GM19023 (cell line): ENCODE results near the gene EPX.
"Not testable (repeated sequence)": the region's sequence is repeated elsewhere in the genome, so short reads cannot be mapped to it uniquely, and the experiment has no call there.

ENCODE experiments used
- ATAC-seq: cut with Tn5 transposase; IDR thresholded peaks from one replicate; pipeline ENCODE4 v1.9.1; 2021; ENCODE audit warnings: mild to moderate bottlenecking, moderate library complexity; ENCODE audit not compliant: unreplicated experiment

EPX gene

GRCh38 chr17:58192612-58193011 is at the start of gene EPX:
TSS of gene EPX (plus strand) at chr17:58192726. CDS start at chr17:58192847, 121 bp downstream.
- ATAC-seq, result no peak

- ATAC-seq, result not testable (repeated sequence)
Measured at GRCh38 chr17:58143335-58143734, 49.2 kb upstream of the EPX start.

- no peak for ATAC-seq
Measured at GRCh38 chr17:58144801-58145200, 47.7 kb upstream of the EPX start.

GRCh38 chr17:58147930-58148434 is 44.5 kb upstream of the EPX start, which contains the start of gene OR4D1:
TSS of gene OR4D1 (plus strand) at chr17:58148384. CDS start at chr17:58155154, 6,770 bp downstream.
- ATAC-seq, result no peak

- ATAC-seq, result no peak
Measured at GRCh38 chr17:58148609-58149008, 43.9 kb upstream of the EPX start.

GRCh38 chr17:58150394-58150793 is 42.1 kb upstream of the EPX start:
- ATAC-seq, result no peak

GRCh38 chr17:58153046-58153445 is 39.5 kb upstream of the EPX start:
- no peak for ATAC-seq

GRCh38 chr17:58153671-58154070 is 38.9 kb upstream of the EPX start:
- no peak for ATAC-seq

- ATAC-seq, result no peak
Measured at GRCh38 chr17:58156839-58157803, 35.4 kb upstream of the EPX start.

- no peak for ATAC-seq
Measured at GRCh38 chr17:58158181-58158580, 34.3 kb upstream of the EPX start.

- no peak for ATAC-seq
Measured at GRCh38 chr17:58161566-58161965, 31.0 kb upstream of the EPX start.

GRCh38 chr17:58165981-58166380 is 26.5 kb upstream of the EPX start:
- ATAC-seq, result no peak

- no peak for ATAC-seq
Measured at GRCh38 chr17:58166682-58167081, 25.8 kb upstream of the EPX start, which contains the start of gene OR4D2. TSS of gene OR4D2 (plus strand) at chr17:58166982. CDS start at chr17:58169656, 2,674 bp downstream.

- no peak for ATAC-seq
Measured at GRCh38 chr17:58170622-58171021, 21.9 kb upstream of the EPX start.

GRCh38 chr17:58172369-58173071 is 20.0 kb upstream of the EPX start:
- ATAC-seq, result no peak

- no peak for ATAC-seq
Measured at GRCh38 chr17:58174871-58175270, 17.7 kb upstream of the EPX start.

GRCh38 chr17:58176200-58176599 is 16.3 kb upstream of the EPX start:
- ATAC-seq, result no peak

- no peak for ATAC-seq
Measured at GRCh38 chr17:58181796-58182195, 10.7 kb upstream of the EPX start.

GRCh38 chr17:58183514-58183913 is 9.0 kb upstream of the EPX start:
- ATAC-seq, result no peak

GRCh38 chr17:58184308-58184985 is 8.1 kb upstream of the EPX start:
- ATAC-seq, result no peak
